ENCODE results near the gene TIAM1.

DNA sequence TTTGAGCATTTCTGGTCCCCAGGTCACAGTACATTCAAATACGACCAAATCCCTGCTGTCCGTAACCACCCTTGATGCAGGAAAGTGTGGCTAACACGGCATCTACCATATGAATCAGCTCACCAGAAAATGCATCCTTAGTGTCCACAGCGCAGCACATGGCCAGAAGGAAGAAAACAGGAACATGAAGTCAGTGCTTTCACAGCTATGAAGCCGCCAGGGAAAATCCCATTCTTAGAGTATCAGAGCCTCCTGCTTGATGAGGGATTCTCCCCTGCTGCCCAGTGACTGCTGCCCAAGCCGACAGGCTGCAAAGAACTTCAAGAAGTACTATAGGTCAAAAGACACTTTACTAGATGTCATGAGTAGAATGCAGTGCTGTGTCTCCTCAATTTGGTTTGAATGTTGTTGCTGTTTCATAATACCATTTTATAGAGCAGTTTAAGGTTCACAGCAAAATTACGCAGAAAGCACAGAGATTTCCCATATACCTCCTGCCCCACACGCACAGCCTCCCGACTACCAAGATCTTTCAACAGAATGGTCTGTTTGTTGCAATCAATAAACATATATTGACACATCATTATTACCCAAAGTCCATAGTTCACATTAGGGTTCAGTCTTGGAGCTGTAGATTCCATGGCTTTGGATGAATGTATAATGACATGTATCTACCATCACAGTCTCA, 14.5 kb downstream of the TIAM1 start:
- TF ChIP-seq, protein P1, sequence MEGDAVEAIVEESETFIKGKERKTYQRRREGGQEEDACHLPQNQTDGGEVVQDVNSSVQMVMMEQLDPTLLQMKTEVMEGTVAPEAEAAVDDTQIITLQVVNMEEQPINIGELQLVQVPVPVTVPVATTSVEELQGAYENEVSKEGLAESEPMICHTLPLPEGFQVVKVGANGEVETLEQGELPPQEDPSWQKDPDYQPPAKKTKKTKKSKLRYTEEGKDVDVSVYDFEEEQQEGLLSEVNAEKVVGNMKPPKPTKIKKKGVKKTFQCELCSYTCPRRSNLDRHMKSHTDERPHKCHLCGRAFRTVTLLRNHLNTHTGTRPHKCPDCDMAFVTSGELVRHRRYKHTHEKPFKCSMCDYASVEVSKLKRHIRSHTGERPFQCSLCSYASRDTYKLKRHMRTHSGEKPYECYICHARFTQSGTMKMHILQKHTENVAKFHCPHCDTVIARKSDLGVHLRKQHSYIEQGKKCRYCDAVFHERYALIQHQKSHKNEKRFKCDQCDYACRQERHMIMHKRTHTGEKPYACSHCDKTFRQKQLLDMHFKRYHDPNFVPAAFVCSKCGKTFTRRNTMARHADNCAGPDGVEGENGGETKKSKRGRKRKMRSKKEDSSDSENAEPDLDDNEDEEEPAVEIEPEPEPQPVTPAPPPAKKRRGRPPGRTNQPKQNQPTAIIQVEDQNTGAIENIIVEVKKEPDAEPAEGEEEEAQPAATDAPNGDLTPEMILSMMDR (IDR thresholded peaks at IDR 0.05) = no peak
- TF ChIP-seq POLR2A (IDR thresholded peaks at IDR 0.05) = no peak
